IgD-negative memory B cell (primary cell): ENCODE measurements around the gene PLXND1. TPM values are rescaled to one million over a fixed set of nuclear protein-coding genes. Genes with fewer than 3 reads are reported as not detected.
"Not testable (repeated sequence)": the region's sequence is repeated elsewhere in the genome, so short reads cannot be mapped to it uniquely, and the experiment has no call there.

Experiments
- H3K27ac Mint-ChIP-seq, 3 donors: one replicate each; pipeline ENCODE4 v1.8.0; 2020 to 2022; ENCODE audit warnings: mild to moderate bottlenecking in 3 of 3, mixed read lengths in 3 of 3, moderate library complexity in 1 of 3
- H3K27me3 Mint-ChIP-seq: one replicate; pipeline ENCODE4 v1.8.0; 2021; ENCODE audit warnings: mixed read lengths
- H3K36me3 Mint-ChIP-seq: one replicate; pipeline ENCODE4 v1.8.0; 2020; ENCODE audit warnings: mild to moderate bottlenecking, mixed read lengths
- H3K4me1 Mint-ChIP-seq, 3 donors: one replicate each; pipeline ENCODE4 v1.8.0; 2020 to 2022; ENCODE audit warnings: mixed read lengths in 3 of 3, mild to moderate bottlenecking in 1 of 3
- H3K4me3 Mint-ChIP-seq, 4 donors: one replicate each; pipeline ENCODE4 v1.8.0; 2020 to 2022; ENCODE audit warnings: mild to moderate bottlenecking in 4 of 4, mixed read lengths in 4 of 4, moderate library complexity in 3 of 4
- H3K9me3 Mint-ChIP-seq, 3 donors: one replicate each; pipeline ENCODE4 v1.8.0; 2020 to 2021; ENCODE audit warnings: mixed read lengths in 3 of 3, mild to moderate bottlenecking in 1 of 3
- polyA plus RNA-seq: library from polyadenylated mRNA; unstranded; fragments of 300-500 nt; fragmentation: Illumina TruSeq; gene quantifications from one replicate; pipeline ENCODE4 v1.2.3, GENCODE V29; 2021

Gene PLXND1
- polyA plus RNA-seq, 1 donor from 2014 or later, result 3.0 TPM

- H3K36me3 Mint-ChIP-seq, result peaks cover 3% of the 10 kb centered on the region
- H3K4me1 Mint-ChIP-seq, result peaks cover 0 to 13% (median 5%) of the 10 kb centered on the region in 3 donors
- H3K27ac Mint-ChIP-seq, result no peak overlapping the region
- H3K9me3 Mint-ChIP-seq, result no peaks in the 10 kb centered on the region
- peaks cover 11% of the 10 kb centered on the region for H3K27me3 Mint-ChIP-seq
- peak overlapping the region in 1 of 4 donors; percentile 63 for H3K4me3 Mint-ChIP-seq
Measured at GRCh38 chr3:129556358-129556695, 50.1 kb downstream of the PLXND1 start.

DNA sequence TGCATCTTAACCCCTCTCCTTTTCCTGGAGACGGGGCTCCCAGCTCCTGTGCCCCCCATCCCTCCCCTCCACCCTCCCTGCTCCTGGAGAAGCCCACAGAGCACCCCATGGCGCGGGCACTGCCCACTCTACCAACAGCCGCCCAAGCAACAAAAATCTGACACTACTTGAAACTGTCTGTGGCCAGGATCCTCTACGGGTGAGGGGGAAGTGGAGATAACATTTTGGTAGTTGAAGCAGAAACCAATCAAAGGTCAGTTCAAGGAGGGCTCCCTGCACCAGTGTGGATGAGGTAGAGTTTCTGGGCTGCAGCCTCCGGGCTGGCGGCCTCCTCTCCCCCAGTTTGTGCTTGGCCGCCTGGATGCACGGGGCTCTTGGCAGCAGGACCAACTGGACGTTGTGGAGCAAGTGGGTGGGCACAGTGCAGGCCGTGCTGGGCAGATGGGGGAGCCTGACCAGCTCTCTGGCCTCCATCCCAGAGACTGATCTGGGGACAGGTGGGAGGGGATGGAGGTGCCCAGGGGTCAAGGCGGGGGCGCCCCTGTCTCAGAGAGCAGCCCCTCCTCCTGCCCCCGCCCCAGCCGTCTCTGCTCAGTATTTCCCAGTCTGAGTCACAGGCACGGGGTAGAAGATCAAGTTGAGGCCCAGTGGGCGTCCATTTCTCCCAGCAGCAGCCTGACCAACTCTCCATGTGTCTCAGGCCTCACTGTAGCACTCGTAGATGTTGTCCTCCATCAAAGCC is 50.7 kb downstream of the PLXND1 start:
- Mint-ChIP-seq H3K9me3 (no peaks in the 10 kb centered on the region), H3K27me3 (peaks cover 11% of the 10 kb centered on the region), H3K4me1 (peaks cover 0 to 13% (median 4%) of the 10 kb centered on the region in 3 donors), H3K4me3 (peak overlapping the region in 1 of 4 donors; percentile 63), H3K27ac (no peak overlapping the region), H3K36me3 (peaks cover 3% of the 10 kb centered on the region)

- no peaks in the 10 kb centered on the region for H3K9me3 Mint-ChIP-seq
- H3K4me1 Mint-ChIP-seq, result peaks cover 0 to 11% (median 1%) of the 10 kb centered on the region in 3 donors
Measured at GRCh38 chr3:129555153-129555550, 51.3 kb downstream of the PLXND1 start.

GRCh38 chr3:129554356-129555152 is 51.9 kb downstream of the PLXND1 start:
- peaks cover 0 to 11% (median 1%) of the 10 kb centered on the region in 3 donors for H3K4me1 Mint-ChIP-seq

More at GRCh38 chr3:129555153-129555550, 51.3 kb downstream of the PLXND1 start:
- Mint-ChIP-seq H3K36me3 (peaks cover 3% of the 10 kb centered on the region), H3K27ac (no peak overlapping the region), H3K27me3 (peaks cover 11% of the 10 kb centered on the region), H3K4me3 (no peak overlapping the region)

GRCh38 chr3:129553719-129554118 is 52.8 kb downstream of the PLXND1 start:
- H3K4me3 Mint-ChIP-seq, result peak overlapping the region in 2 of 4 donors; percentile 45 to 63
- H3K27ac Mint-ChIP-seq, result peak overlapping the region in 1 of 3 donors; percentile 86
- peaks cover 10% of the 10 kb centered on the region for H3K27me3 Mint-ChIP-seq
- peaks cover 0 to 11% (median 1%) of the 10 kb centered on the region in 3 donors for H3K4me1 Mint-ChIP-seq
- H3K9me3 Mint-ChIP-seq, result no peaks in the 10 kb centered on the region
- H3K36me3 Mint-ChIP-seq, result peaks cover 4% of the 10 kb centered on the region

More at GRCh38 chr3:129554356-129555152, 51.9 kb downstream of the PLXND1 start:
- Mint-ChIP-seq H3K9me3 (no peaks in the 10 kb centered on the region), H3K36me3 (peaks cover 3% of the 10 kb centered on the region), H3K27ac (peak overlapping the region in 1 of 3 donors; percentile 86), H3K27me3 (peaks cover 11% of the 10 kb centered on the region), H3K4me3 (peak overlapping the region in 2 of 4 donors; percentile 6 to 63)

DNA sequence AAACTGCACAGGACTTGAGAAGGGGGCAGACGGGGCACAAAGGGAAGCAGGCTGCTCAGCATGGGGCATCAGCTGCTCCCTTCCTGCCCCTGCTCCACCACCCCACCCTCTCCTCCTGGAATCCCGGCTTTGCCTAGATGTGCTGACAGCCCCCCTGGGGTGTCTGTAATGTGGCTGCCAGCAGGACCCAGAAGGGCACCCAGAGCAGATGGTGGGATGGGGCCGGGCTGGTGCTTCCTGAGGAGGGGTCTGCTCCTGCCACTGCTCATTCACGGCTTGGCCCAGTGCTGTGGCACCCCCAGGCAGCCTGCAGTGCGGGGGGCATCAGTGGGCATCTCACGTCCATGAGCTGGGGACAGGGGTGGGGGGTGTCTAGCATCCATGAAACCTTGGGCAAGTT is 53.3 kb downstream of the PLXND1 start:
- H3K27ac Mint-ChIP-seq, result peak overlapping the region in 1 of 3 donors; percentile 16
- H3K4me3 Mint-ChIP-seq, result peak overlapping the region in 1 of 4 donors; percentile 22
- H3K27me3 Mint-ChIP-seq, result peaks cover 9% of the 10 kb centered on the region
- H3K36me3 Mint-ChIP-seq, result peaks cover 4% of the 10 kb centered on the region
- H3K4me1 Mint-ChIP-seq, result peaks cover 0 to 11% (median 4%) of the 10 kb centered on the region in 3 donors
- no peaks in the 10 kb centered on the region for H3K9me3 Mint-ChIP-seq

- H3K9me3 Mint-ChIP-seq, result no peaks in the 10 kb centered on the region
- H3K4me3 Mint-ChIP-seq, result no peak overlapping the region
- H3K36me3 Mint-ChIP-seq, result peaks cover 4% of the 10 kb centered on the region
Measured at GRCh38 chr3:129552287-129553050, 54.0 kb downstream of the PLXND1 start.

GRCh38 chr3:129549805-129550204 is 56.7 kb downstream of the PLXND1 start:
- H3K4me3 Mint-ChIP-seq, result no peak overlapping the region
- peaks cover 2% of the 10 kb centered on the region for H3K27me3 Mint-ChIP-seq
- no peak overlapping the region for H3K27ac Mint-ChIP-seq
- peaks cover 0 to 11% (median 4%) of the 10 kb centered on the region in 3 donors for H3K4me1 Mint-ChIP-seq
- no peaks in the 10 kb centered on the region for H3K9me3 Mint-ChIP-seq
- peaks cover 4% of the 10 kb centered on the region for H3K36me3 Mint-ChIP-seq

More at GRCh38 chr3:129552287-129553050, 54.0 kb downstream of the PLXND1 start:
- peaks cover 2% of the 10 kb centered on the region for H3K27me3 Mint-ChIP-seq
- H3K4me1 Mint-ChIP-seq, result peaks cover 0 to 11% (median 4%) of the 10 kb centered on the region in 3 donors
- no peak overlapping the region for H3K27ac Mint-ChIP-seq

DNA sequence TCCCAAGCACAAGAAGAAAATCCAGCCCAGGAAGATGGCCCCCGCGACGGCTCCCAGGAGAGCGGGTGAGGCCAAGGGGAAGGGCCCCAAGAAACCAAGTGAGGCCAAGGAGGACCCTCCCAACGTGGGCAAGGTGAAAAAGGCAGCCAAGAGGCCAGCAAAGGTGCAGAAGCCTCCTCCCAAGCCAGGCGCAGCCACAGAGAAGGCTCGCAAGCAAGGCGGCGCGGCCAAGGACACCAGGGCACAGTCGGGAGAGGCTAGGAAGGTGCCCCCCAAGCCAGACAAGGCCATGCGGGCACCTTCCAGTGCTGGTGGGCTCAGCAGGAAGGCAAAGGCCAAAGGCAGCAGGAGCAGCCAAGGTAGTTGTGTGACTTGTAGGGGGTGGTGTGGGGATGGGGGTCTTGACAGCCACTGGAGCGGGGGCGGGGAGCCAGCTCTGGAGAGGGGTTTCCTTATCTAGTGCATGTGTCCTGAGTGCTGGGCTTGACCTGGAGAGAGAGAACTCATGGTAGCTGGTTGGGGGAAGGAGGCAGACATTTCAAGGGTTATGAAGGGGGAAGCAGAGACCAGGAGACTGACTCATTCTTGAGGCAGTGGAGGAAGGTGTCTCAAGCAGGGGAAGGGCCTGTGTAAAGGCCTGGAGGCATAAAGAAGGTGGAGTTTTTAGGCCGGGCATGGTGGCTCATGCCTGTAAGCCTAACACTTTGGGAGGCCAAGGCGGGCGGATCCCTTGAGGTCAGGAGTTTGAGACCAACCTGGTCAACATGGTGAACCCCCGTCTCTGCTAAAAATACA is 57.3 kb downstream of the PLXND1 start:
- Mint-ChIP-seq H3K4me1 (peaks cover 0 to 7% (median 3%) of the 10 kb centered on the region in 3 donors), H3K4me3 (no peak overlapping the region), H3K27ac (no peak overlapping the region), H3K9me3 (no peaks in the 10 kb centered on the region), H3K27me3 (peaks cover under 1% of the 10 kb centered on the region), H3K36me3 (peaks cover 4% of the 10 kb centered on the region)

- Mint-ChIP-seq H3K27ac (no peak overlapping the region), H3K9me3 (no peaks in the 10 kb centered on the region), H3K27me3 (no peaks in the 10 kb centered on the region), H3K4me1 (peaks cover 0 to 5% (median 0%) of the 10 kb centered on the region in 3 donors), H3K4me3 (no peak overlapping the region), H3K36me3 (peaks cover 4% of the 10 kb centered on the region)
Measured at GRCh38 chr3:129548104-129548965, 58.1 kb downstream of the PLXND1 start.

- H3K9me3 Mint-ChIP-seq, result no peaks in the 10 kb centered on the region
- H3K36me3 Mint-ChIP-seq, result peaks cover 2% of the 10 kb centered on the region
- H3K27me3 Mint-ChIP-seq, result no peaks in the 10 kb centered on the region
- H3K4me3 Mint-ChIP-seq, result no peak overlapping the region
- H3K4me1 Mint-ChIP-seq, result peaks cover 0 to 5% (median 0%) of the 10 kb centered on the region in 3 donors
- H3K27ac Mint-ChIP-seq, result peak overlapping the region in 1 of 3 donors; percentile 43
Measured at GRCh38 chr3:129547241-129547640, 59.2 kb downstream of the PLXND1 start.

DNA sequence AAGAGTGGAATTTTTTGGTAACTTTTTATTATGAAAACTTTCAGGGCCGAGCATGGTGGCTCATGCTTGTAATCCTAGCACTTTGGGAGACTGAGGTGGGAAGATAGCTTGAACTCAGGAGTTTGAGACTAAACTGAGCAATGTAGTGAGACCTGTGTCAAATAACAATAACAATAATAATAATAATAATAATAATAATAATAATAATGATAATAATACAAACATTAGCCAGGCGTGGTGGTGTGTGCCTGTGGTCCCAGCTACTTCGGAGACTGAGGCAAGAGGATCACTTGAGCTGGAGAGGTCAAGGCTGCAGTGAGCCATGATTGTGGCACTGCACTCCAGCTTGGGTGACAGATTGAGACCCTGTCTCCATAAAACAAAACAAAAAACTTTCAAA is 60.5 kb downstream of the PLXND1 start:
- H3K27ac Mint-ChIP-seq, H3K9me3 Mint-ChIP-seq, H3K4me1 Mint-ChIP-seq: not testable (repeated sequence)

DNA sequence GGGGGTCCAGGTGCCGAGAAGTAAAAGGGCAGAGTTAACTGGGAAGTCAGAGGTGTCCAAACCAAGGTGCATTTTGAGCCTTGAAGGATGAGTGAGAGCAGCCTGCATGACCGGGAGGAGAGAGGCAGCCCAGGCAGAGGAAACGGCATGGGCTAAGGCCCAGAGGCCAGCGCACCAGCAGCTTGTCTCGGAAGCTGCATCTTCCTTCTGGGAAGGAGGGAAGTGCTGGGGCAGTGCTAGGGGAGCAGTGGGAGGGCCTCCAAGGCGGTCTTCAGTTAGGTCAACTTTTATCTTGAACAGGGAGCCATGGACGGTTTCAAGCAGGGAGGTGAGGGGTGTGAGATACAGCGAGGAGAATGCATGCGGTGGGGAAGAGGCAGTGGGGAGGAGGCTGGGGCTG is 62.5 kb downstream of the PLXND1 start:
- Mint-ChIP-seq H3K9me3 (peaks cover 0 to 3% (median 0%) of the 10 kb centered on the region in 3 donors), H3K4me1 (peaks cover 0 to 5% (median 0%) of the 10 kb centered on the region in 3 donors), H3K4me3 (no peak overlapping the region), H3K36me3 (peaks cover 3% of the 10 kb centered on the region), H3K27ac (no peak overlapping the region), H3K27me3 (no peaks in the 10 kb centered on the region)

More for the DNA sequence above, 60.5 kb downstream of the PLXND1 start:
- H3K36me3 Mint-ChIP-seq, H3K27me3 Mint-ChIP-seq, H3K4me3 Mint-ChIP-seq: not testable (repeated sequence)
